Natural killer cell (primary cell): ENCODE results near the gene ARHGAP33. TPM values are rescaled to one million over a fixed set of nuclear protein-coding genes. Genes with fewer than 3 reads are reported as not detected.

Experiments used
- ATAC-seq, 3 donors: fragments of 150-1000 bp in 2 of 3; fragments of 200-7000 bp in 1 of 3; cut with Tn5 transposase; 1 replicate in 1 of 3; 2 replicates in 2 of 3; pipeline ENCODE4 v1.10.0; 2021; ENCODE audit warnings: mild to moderate bottlenecking in 2 of 3, moderate library complexity in 2 of 3
- DNase-seq, 2 donors: peaks; one replicate each; pipeline versions ENCODE4 v3.0.0 to v3.0.0-alpha.2; 2013 to 2021; ENCODE audit warnings: mixed read lengths in 1 of 2
- H3K27ac ChIP-seq: one replicate; pipeline ENCODE4 v1.5.1; 2013; ENCODE audit warnings: mild to moderate bottlenecking, low read length
- H3K27me3 ChIP-seq: one replicate; pipeline ENCODE4 v1.6.1; 2013; ENCODE audit warnings: low read length; ENCODE audit not compliant: control insufficient read depth, insufficient read depth
- H3K36me3 ChIP-seq: one replicate; pipeline ENCODE4 v1.6.1; 2013; ENCODE audit warnings: low read length; ENCODE audit not compliant: control insufficient read depth, insufficient read depth
- H3K4me1 ChIP-seq: one replicate; pipeline ENCODE4 v1.6.1; 2013; ENCODE audit warnings: low read length; ENCODE audit not compliant: control insufficient read depth, insufficient read depth
- H3K4me3 ChIP-seq: one replicate; pipeline ENCODE4 v1.5.1; 2013; ENCODE audit warnings: low read length
- H3K9me3 ChIP-seq: one replicate; pipeline ENCODE4 v1.6.1; 2013; ENCODE audit warnings: low read length; ENCODE audit not compliant: control insufficient read depth, insufficient read depth
- H3K27ac Mint-ChIP-seq, 2 donors: one replicate each; pipeline ENCODE4 v1.8.0; 2022; ENCODE audit warnings: mild to moderate bottlenecking in 2 of 2, mixed read lengths in 2 of 2, moderate library complexity in 1 of 2
- H3K27me3 Mint-ChIP-seq, 2 donors: one replicate each; pipeline ENCODE4 v1.8.0; 2022; ENCODE audit warnings: low read depth in 2 of 2, mixed read lengths in 2 of 2
- H3K36me3 Mint-ChIP-seq: one replicate; pipeline ENCODE4 v1.8.0; 2022; ENCODE audit warnings: mixed read lengths
- H3K4me1 Mint-ChIP-seq, 2 donors: one replicate each; pipeline ENCODE4 v1.8.0; 2022; ENCODE audit warnings: mixed read lengths in 2 of 2
- H3K4me3 Mint-ChIP-seq: one replicate; pipeline ENCODE4 v1.8.0; 2022; ENCODE audit warnings: mild to moderate bottlenecking, moderate library complexity, mixed read lengths
- H3K9me3 Mint-ChIP-seq, 2 donors: one replicate each; pipeline ENCODE4 v1.8.0; 2022; ENCODE audit warnings: mixed read lengths in 2 of 2
- WGBS: methylation state at CpG from one replicate; pipeline ENCODE4 v1.1.7; 2013; ENCODE audit warnings: missing lambda C conversion rate; ENCODE audit not compliant: insufficient coverage; 5-methylcytosine and 5-hydroxymethylcytosine counted together
- intact Hi-C: fragments of 100-400 bp; cut with micrococcal nuclease; formaldehyde crosslinking; loops from one replicate; pipeline ENCODE4 v1.14.2; 2022
- total RNA-seq, 4 donors: library from RNA; stranded (reverse); fragments of 120-200 nt in 1 of 4; gene quantifications; one replicate each; pipeline versions ENCODE4 v1.2.3 to v1.2.4, GENCODE V29; 2013 to 2022
- TF ChIP-seq, protein P1 (sequence below): fragments of 200-600 bp; IDR thresholded peaks from one replicate; pipeline ENCODE4 v1.8.0; 2022; ENCODE audit warnings: antibody characterized with exemption

Gene ARHGAP33
- total RNA-seq, 3 donors from 2014 or later (not counting 1 experiment from before 2014, with no cell fraction given) = 34.4 to 39.3 (median 37.5) TPM

DNA sequence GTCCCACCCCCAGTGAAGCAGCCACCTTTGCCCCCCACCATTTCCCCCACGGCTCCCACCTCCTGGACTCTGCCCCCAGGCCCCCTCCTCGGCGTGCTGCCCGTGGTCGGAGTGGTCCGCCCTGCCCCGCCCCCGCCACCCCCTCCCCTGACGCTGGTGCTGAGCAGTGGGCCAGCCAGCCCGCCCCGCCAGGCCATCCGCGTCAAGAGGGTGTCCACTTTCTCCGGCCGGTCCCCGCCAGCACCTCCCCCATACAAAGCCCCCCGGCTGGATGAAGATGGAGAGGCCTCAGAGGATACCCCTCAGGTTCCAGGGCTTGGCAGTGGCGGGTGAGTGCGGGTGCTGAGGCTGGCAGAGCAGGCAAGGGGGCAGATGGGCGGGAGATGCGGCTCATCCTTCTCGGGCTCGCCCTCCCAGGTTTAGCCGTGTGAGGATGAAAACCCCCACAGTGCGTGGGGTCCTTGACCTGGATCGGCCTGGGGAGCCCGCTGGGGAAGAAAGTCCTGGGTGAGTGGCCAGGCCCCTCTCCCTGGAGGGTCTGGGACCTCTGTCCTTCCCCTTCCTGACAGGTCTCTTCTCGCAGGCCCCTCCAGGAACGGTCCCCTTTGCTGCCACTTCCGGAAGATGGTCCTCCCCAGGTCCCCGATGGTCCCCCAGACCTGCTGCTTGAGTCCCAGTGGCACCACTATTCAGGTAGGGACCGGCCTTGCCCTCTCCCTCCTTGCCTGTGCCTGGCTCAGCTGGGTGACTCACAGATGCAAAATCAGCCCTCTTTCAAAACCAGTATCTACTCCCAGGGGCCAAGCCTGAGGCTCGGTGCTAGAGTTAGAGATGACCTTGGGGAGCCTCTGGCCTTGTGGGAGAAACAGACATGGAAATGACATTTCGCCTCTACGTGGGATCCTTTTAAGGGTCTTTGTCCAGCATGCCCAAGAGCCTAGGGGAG, 41.9 kb upstream of the ARHGAP33 start:
- H3K36me3 Mint-ChIP-seq = no peaks in the 10 kb centered on the region
- peaks cover 6 to 23% of the 10 kb centered on the region in 2 donors for H3K4me1 Mint-ChIP-seq
- Histone ChIP-seq H3K4me3 (no peak overlapping the region), H3K9me3 (no peaks in the 10 kb centered on the region), H3K27me3 (no peaks in the 10 kb centered on the region), H3K27ac (no peak overlapping the region), H3K36me3 (peaks cover 81% of the 10 kb centered on the region), H3K4me1 (no peaks in the 10 kb centered on the region)
- H3K27ac Mint-ChIP-seq = no peak overlapping the region
- DNase-seq = no peak
- H3K27me3 Mint-ChIP-seq = no peaks in the 10 kb centered on the region
- no peak for ATAC-seq
- TF ChIP-seq, protein P1, sequence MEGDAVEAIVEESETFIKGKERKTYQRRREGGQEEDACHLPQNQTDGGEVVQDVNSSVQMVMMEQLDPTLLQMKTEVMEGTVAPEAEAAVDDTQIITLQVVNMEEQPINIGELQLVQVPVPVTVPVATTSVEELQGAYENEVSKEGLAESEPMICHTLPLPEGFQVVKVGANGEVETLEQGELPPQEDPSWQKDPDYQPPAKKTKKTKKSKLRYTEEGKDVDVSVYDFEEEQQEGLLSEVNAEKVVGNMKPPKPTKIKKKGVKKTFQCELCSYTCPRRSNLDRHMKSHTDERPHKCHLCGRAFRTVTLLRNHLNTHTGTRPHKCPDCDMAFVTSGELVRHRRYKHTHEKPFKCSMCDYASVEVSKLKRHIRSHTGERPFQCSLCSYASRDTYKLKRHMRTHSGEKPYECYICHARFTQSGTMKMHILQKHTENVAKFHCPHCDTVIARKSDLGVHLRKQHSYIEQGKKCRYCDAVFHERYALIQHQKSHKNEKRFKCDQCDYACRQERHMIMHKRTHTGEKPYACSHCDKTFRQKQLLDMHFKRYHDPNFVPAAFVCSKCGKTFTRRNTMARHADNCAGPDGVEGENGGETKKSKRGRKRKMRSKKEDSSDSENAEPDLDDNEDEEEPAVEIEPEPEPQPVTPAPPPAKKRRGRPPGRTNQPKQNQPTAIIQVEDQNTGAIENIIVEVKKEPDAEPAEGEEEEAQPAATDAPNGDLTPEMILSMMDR = no peak
- 96% methylated on average over 35 of the region's 35 CpGs for WGBS
- H3K9me3 Mint-ChIP-seq = no peaks in the 10 kb centered on the region
- intact Hi-C loops = no loop called here
- H3K4me3 Mint-ChIP-seq = no peak overlapping the region

DNA sequence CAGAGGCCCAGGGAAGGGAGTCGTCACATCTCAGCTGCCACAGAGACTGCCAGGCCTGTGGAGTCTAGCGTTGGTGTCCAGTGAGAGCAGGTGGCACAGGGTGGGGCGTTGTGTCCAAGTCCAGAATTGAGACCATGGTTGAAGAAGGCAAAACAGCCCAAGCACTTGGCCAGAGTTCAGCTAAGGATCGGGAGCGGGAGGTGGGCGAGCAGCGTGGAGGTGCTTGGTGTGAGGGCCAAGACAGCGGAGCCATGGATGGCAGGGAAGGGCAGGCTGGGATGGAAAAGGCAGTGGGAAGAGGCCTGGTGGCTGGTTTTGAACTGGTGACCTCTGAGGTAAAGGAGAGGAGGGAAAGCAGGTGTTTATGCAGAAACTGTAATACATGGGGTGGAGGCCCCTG, 41.1 kb upstream of the ARHGAP33 start:
- Histone ChIP-seq H3K9me3 (no peaks in the 10 kb centered on the region), H3K4me1 (no peaks in the 10 kb centered on the region), H3K36me3 (peaks cover 80% of the 10 kb centered on the region), H3K27me3 (no peaks in the 10 kb centered on the region), H3K4me3 (no peak overlapping the region), H3K27ac (no peak overlapping the region)
- WGBS = 99% methylated on average over 8 of the region's 8 CpGs
- peaks cover 6 to 29% of the 10 kb centered on the region in 2 donors for H3K4me1 Mint-ChIP-seq
- ATAC-seq (no peak), DNase-seq (no peak)
- H3K27ac Mint-ChIP-seq = no peak overlapping the region
- no peaks in the 10 kb centered on the region for H3K36me3 Mint-ChIP-seq
- intact Hi-C loops = no loop called here
- no peaks in the 10 kb centered on the region for H3K9me3 Mint-ChIP-seq
- no peak overlapping the region for H3K4me3 Mint-ChIP-seq
- H3K27me3 Mint-ChIP-seq = no peaks in the 10 kb centered on the region
- TF ChIP-seq, protein P1 = no peak

DNA sequence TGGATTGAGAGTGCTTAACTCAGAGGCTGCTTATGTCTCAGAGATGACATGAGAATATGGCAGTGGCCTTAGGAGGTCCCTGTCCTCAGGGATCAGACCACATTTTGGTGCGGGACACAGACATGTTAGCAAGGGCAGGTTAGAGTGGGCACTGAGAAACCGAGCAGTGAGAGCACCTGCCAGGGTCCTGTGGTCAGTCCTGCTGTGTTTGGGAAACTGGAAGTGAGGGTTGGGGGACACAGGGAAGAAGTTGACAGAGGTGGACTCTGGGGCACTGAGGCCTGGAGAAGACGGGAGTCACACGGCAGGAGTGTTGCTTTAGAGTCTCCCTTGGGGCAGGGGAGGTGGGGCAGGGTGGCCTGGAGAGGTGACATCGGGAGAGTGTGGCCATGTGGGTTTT, 40.5 kb upstream of the ARHGAP33 start:
- ATAC-seq (no peak), DNase-seq (no peak)
- no peaks in the 10 kb centered on the region for H3K9me3 Mint-ChIP-seq
- peaks cover 5% of the 10 kb centered on the region for H3K4me1 ChIP-seq
- no peaks in the 10 kb centered on the region for H3K27me3 ChIP-seq
- H3K36me3 Mint-ChIP-seq = no peaks in the 10 kb centered on the region
- peaks cover 6 to 29% of the 10 kb centered on the region in 2 donors for H3K4me1 Mint-ChIP-seq
- no peaks in the 10 kb centered on the region for H3K9me3 ChIP-seq
- H3K36me3 ChIP-seq = peaks cover 75% of the 10 kb centered on the region
- no peaks in the 10 kb centered on the region for H3K27me3 Mint-ChIP-seq
- intact Hi-C loops = no loop called here
- H3K4me3 Mint-ChIP-seq = no peak overlapping the region
- no peak overlapping the region for H3K27ac Mint-ChIP-seq
- TF ChIP-seq, protein P1 = no peak
- H3K27ac ChIP-seq = no peak overlapping the region
- WGBS = 91% methylated on average over 5 of the region's 5 CpGs
- no peak overlapping the region for H3K4me3 ChIP-seq
